Measurements from ENCODE around the gene NAPEPLD. TPM values are rescaled to one million over a fixed set of nuclear protein-coding genes. Genes with fewer than 3 reads are reported as not detected.

The NAPEPLD gene
- total RNA-seq, 1 experiment from 2014 or later: 14.8 TPM

DNA sequence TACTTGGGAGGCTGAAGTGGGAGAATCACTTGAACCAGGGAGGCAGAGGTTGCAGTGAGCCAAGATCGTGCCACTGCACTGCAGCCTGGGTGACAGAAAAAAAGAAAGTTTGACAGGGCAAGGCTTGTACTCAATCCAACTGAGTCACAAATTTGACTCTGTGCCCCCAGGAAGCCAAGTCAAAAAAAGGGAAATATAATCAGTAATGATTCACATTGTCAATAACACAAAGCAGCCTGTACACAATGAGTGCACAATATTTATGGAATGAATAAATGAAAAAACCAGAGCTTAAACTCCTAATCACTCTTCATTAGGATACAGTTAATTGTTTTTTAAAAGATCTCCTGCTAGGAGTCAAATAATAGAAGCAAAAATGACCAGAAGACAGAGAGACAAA is 6.4 kb downstream of the NAPEPLD start:
- Histone ChIP-seq H3K9me3 (ENCODE audit: low read depth, low read length, poor library complexity, severe bottlenecking) (no peaks in the 10 kb centered on the region), H3K27ac (ENCODE audit: low read depth, low read length, poor library complexity, severe bottlenecking) (no peak overlapping the region), H3K4me1 (ENCODE audit: insufficient read depth, low read length, poor library complexity, severe bottlenecking) (peaks cover 17% of the 10 kb centered on the region), H3K4me3 (ENCODE audit: low read depth, low read length, poor library complexity, severe bottlenecking) (no peak overlapping the region), H3K36me3 (ENCODE audit: insufficient read depth, low read length, poor library complexity, severe bottlenecking) (no peaks in the 10 kb centered on the region), H3K27me3 (replicated peaks; ENCODE audit: insufficient read depth, low read depth, low read length, poor library complexity) (no peaks in the 10 kb centered on the region)
- intact Hi-C loops (cut with micrococcal nuclease; ENCODE audit: unreplicated experiment): no loop called here
- no peak for DNase-seq (ENCODE audit: low spot score)
- POLR2A ChIA-PET (ENCODE audit: low non-redundant PET): no interaction called here
- no TSS peak for BruUV-seq (replicated peaks)
- CTCF ChIA-PET: no interaction called here
- TF ChIP-seq EZH2 (IDR thresholded peaks at IDR 0.05; ENCODE audit: borderline replicate concordance, low read depth, low read length, poor library complexity, severe bottlenecking) (no peak), CTCF (conservative IDR thresholded peaks at IDR 0.05; ENCODE audit: low read depth, low read length) (no peak)

GRCh38 chr7:103141753-103142404 is 7.0 kb downstream of the NAPEPLD start:
- CTCF ChIA-PET: no interaction called here
- intact Hi-C loops (cut with micrococcal nuclease; ENCODE audit: unreplicated experiment): no loop called here
- Histone ChIP-seq H3K9me3 (ENCODE audit: low read depth, low read length, poor library complexity, severe bottlenecking) (no peaks in the 10 kb centered on the region), H3K4me3 (ENCODE audit: low read depth, low read length, poor library complexity, severe bottlenecking) (no peak overlapping the region), H3K27ac (ENCODE audit: low read depth, low read length, poor library complexity, severe bottlenecking) (no peak overlapping the region), H3K27me3 (replicated peaks; ENCODE audit: insufficient read depth, low read depth, low read length, poor library complexity) (no peaks in the 10 kb centered on the region), H3K4me1 (ENCODE audit: insufficient read depth, low read length, poor library complexity, severe bottlenecking) (peaks cover 11% of the 10 kb centered on the region), H3K36me3 (ENCODE audit: insufficient read depth, low read length, poor library complexity, severe bottlenecking) (no peaks in the 10 kb centered on the region)
- no TSS peak for BruUV-seq (replicated peaks)
- POLR2A ChIA-PET (ENCODE audit: low non-redundant PET): no interaction called here
- TF ChIP-seq EZH2 (IDR thresholded peaks at IDR 0.05; ENCODE audit: borderline replicate concordance, low read depth, low read length, poor library complexity, severe bottlenecking) (no peak), CTCF (conservative IDR thresholded peaks at IDR 0.05; ENCODE audit: low read depth, low read length) (no peak)
- peak; percentile 21 for DNase-seq (ENCODE audit: low spot score)

DNA sequence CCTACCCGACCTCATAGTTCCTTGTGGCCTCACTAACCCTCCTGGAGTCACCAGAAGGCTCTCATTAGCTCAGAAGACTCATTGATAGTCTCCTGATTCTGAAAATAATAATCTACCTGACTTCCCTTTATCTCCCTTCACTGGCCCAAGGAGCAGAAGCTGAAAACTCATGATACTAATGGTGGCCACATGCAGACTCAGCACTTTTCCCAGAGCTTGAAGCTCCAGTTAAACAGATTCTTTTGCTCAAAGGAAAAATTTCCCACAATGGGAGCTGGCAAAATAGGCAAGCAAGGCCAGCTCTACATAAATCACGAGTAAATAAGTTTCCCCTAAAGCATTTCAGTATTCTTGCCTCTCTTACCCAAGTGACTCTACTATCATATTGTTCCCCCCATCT is 8.2 kb downstream of the NAPEPLD start:
- intact Hi-C loops (cut with micrococcal nuclease; ENCODE audit: unreplicated experiment): no loop called here
- H3K4me1 ChIP-seq (ENCODE audit: insufficient read depth, low read length, poor library complexity, severe bottlenecking): no peaks in the 10 kb centered on the region
- no peaks in the 10 kb centered on the region for H3K27me3 ChIP-seq (replicated peaks; ENCODE audit: insufficient read depth, low read depth, low read length, poor library complexity)
- TF ChIP-seq CTCF (conservative IDR thresholded peaks at IDR 0.05; ENCODE audit: low read depth, low read length) (no peak), EZH2 (IDR thresholded peaks at IDR 0.05; ENCODE audit: borderline replicate concordance, low read depth, low read length, poor library complexity, severe bottlenecking) (no peak)
- no peaks in the 10 kb centered on the region for H3K9me3 ChIP-seq (ENCODE audit: low read depth, low read length, poor library complexity, severe bottlenecking)
- H3K36me3 ChIP-seq (ENCODE audit: insufficient read depth, low read length, poor library complexity, severe bottlenecking): no peaks in the 10 kb centered on the region
- ChIA-PET CTCF (no interaction called here), POLR2A (ENCODE audit: low non-redundant PET) (interaction anchor here (0.6 kb wide), 1 partner anchor 7 kb away, joined by 4 read pairs; no protein-coding TSS in a partner anchor)
- no peak overlapping the region for H3K27ac ChIP-seq (ENCODE audit: low read depth, low read length, poor library complexity, severe bottlenecking)
- DNase-seq (ENCODE audit: low spot score): no peak
- H3K4me3 ChIP-seq (ENCODE audit: low read depth, low read length, poor library complexity, severe bottlenecking): no peak overlapping the region
- BruUV-seq (replicated peaks): no TSS peak
